K562 (cell line): Measurements from ENCODE around the gene HELZ2. TPM values are rescaled to one million over a fixed set of nuclear protein-coding genes. Genes with fewer than 3 reads are reported as not detected.

ENCODE experiments used
- CREBBP ChIP-seq: IDR thresholded peaks from one replicate; pipeline ENCODE4 v1.6.1; 2012; ENCODE audit warnings: low read depth, mild to moderate bottlenecking, control low read depth, inconsistent platforms, low read length
- CREM ChIP-seq: IDR thresholded peaks from 2 replicates; pipeline ENCODE4 v1.6.1; 2014; ENCODE audit warnings: antibody characterized with exemption, low read depth
- CTBP1 ChIP-seq: fragments of 450-650 bp; IDR thresholded peaks from 2 replicates; pipeline ENCODE4 v1.6.1; 2016; ENCODE audit warnings: borderline replicate concordance
- CTCF ChIP-seq, 3 experiments: IDR thresholded peaks in 2 of 3; conservative IDR thresholded peaks in 1 of 3; 2 replicates each; pipeline ENCODE4 v1.5.1; 2011 to 2012; ENCODE audit warnings: low read length in 3 of 3, mild to moderate bottlenecking in 3 of 3, control low read depth in 2 of 3, improper control_type of control experiment in 1 of 3, inconsistent platforms in 1 of 3, low read depth in 1 of 3, mixed read lengths in 1 of 3, moderate library complexity in 1 of 3; ENCODE audit not compliant: insufficient read depth in 2 of 3
- IRF1 ChIP-seq: sonication (generic); formaldehyde crosslinking; IDR thresholded peaks from 2 replicates; pipeline ENCODE4 v1.8.0; 2022; ENCODE audit warnings: missing genetic modification reagents, mild to moderate bottlenecking, borderline replicate concordance
- JUND ChIP-seq, 2 experiments: IDR thresholded peaks; 2 replicates in 1 of 2; 3 replicates in 1 of 2; pipeline ENCODE4 v1.6.1; 2011; ENCODE audit warnings: borderline replicate concordance in 2 of 2, low read depth in 2 of 2, low read length in 2 of 2, improper control_type of control experiment in 1 of 2, missing biosample characterization in 1 of 2, missing genetic modification characterization in 1 of 2, missing genetic modification reagents in 1 of 2
- MIER1 ChIP-seq: fragments of 450-650 bp; IDR thresholded peaks from 2 replicates; pipeline ENCODE4 v1.6.1; 2016; ENCODE audit warnings: antibody characterized with exemption, mild to moderate bottlenecking, low read depth
- NCOA2 ChIP-seq, 2 experiments: fragments of 450-650 bp; IDR thresholded peaks; 2 replicates each; pipeline ENCODE4 v1.6.1; 2018; ENCODE audit warnings: mild to moderate bottlenecking in 2 of 2, moderate library complexity in 1 of 2; ENCODE audit not compliant: partially characterized antibody in 2 of 2
- RAD21 ChIP-seq, 2 experiments: fragments of 250-450 bp in 1 of 2; fragments of 450-650 bp in 1 of 2; sonication (Bioruptor Pico) in 1 of 2; formaldehyde crosslinking in 1 of 2; IDR thresholded peaks in 1 of 2; conservative IDR thresholded peaks in 1 of 2; 2 replicates each; pipeline versions ENCODE4 v1.4.0 to v1.8.0; 2020 to 2022; ENCODE audit warnings: mild to moderate bottlenecking in 2 of 2, moderate library complexity in 1 of 2
- SMC3 ChIP-seq: conservative IDR thresholded peaks from 2 replicates; pipeline ENCODE4 v1.6.1; 2011; ENCODE audit warnings: low read depth, low read length, improper control_type of control experiment; ENCODE audit not compliant: insufficient read depth
- SRSF3 ChIP-seq: fragments of 200-400 bp; formaldehyde crosslinking; IDR thresholded peaks from 2 replicates; pipeline ENCODE4 v1.6.1; 2016; ENCODE audit warnings: mild to moderate bottlenecking, low read length, moderate library complexity; ENCODE audit not compliant: insufficient read depth
- STAG1 ChIP-seq: sonication (generic); formaldehyde crosslinking; IDR thresholded peaks from 2 replicates; pipeline ENCODE4 v1.5.0; 2020; ENCODE audit warnings: missing genetic modification reagents, borderline replicate concordance
- TFAP4 ChIP-seq: sonication (generic); formaldehyde crosslinking; IDR thresholded peaks from 2 replicates; pipeline ENCODE4 v1.8.0; 2022; ENCODE audit warnings: missing genetic modification reagents, mild to moderate bottlenecking, moderate library complexity, borderline replicate concordance
- ZBTB43 ChIP-seq: sonication (generic); formaldehyde crosslinking; IDR thresholded peaks from 2 replicates; pipeline ENCODE4 v1.8.0; 2023; ENCODE audit warnings: mild to moderate bottlenecking, missing genetic modification reagents
- ZBTB7A ChIP-seq: IDR thresholded peaks from 2 replicates; pipeline ENCODE4 v1.6.1; 2011; ENCODE audit warnings: low read depth, mild to moderate bottlenecking, low read length, moderate library complexity, borderline replicate concordance; ENCODE audit not compliant: control insufficient read depth
- ZEB2 ChIP-seq: fragments of 450-650 bp; IDR thresholded peaks from 2 replicates; pipeline ENCODE4 v1.6.1; 2016
- polyA plus RNA-seq, 8 experiments: library from polyadenylated mRNA; depleted of rRNA in 4 of 8; stranded (reverse) in 5 of 8; unstranded in 3 of 8; fragments of >200 nt; fragmentation: Nextera tagmentation in 2 of 8; fragmentation: Illumina TruSeq in 1 of 8; extraction: Ambion mirVana in 2 of 8; extraction: Trizol in 1 of 8; gene quantifications; 2 replicates each; pipeline versions ENCODE4 v1.2.1 to v1.2.3, GENCODE V29; 2011 to 2014; ENCODE audit warnings: inconsistent platforms in 1 of 8, missing spikeins in 1 of 8
- total RNA-seq, 7 experiments: library from RNA; depleted of rRNA in 6 of 7; stranded (reverse); fragments of >200 nt in 6 of 7; fragmentation: Illumina TruSeq in 2 of 7; extraction: Trizol in 2 of 7; gene quantifications; 2 replicates each; pipeline versions ENCODE4 v1.2.1 to v1.2.3, GENCODE V29; 2011 to 2021; ENCODE audit warnings: low replicate concordance in 1 of 7

HELZ2 gene
- total and polyA plus RNA-seq, 9 of the 15 experiments (the other 6 are each of a cell fraction or from before 2014, with no cell fraction given): 0.03 to 7.8 (median 2.9) TPM; not detected in 1

GRCh38 chr20:63580796-63581461 lies 6.9 kb upstream of the HELZ2 start (continued):
- TF ChIP-seq JUND (IDR thresholded peaks at IDR 0.05; ENCODE audit: borderline replicate concordance, low read depth, low read length) (peak; percentile 42; the same call in 1 of the 2 replicates), JUND (tag; IDR thresholded peaks at IDR 0.05; ENCODE audit: borderline replicate concordance, low read depth, low read length) (no peak; the same call in 2 of the 3 replicates), SRSF3 (no peak), MIER1 (no peak), ZBTB43 (no peak), IRF1 (no peak), CTBP1 (peak; percentile 58; the same call in 1 of the 2 replicates), ZEB2 (peak; percentile 73; the same call in 1 of the 2 replicates), STAG1 (CRISPR knock-in tag) (peak; percentile 60; the same call in 1 of the 2 replicates), CREBBP (no peak), ZBTB7A (no peak; the same call in 1 of the 2 replicates), NCOA2 (IDR thresholded peaks at IDR 0.05; ENCODE audit: partially characterized antibody in 2 of 2) (no peak), SMC3 (0 out of 2 replicates have a peak, but pooled peaks have one; percentile 43), TFAP4 (CRISPR knock-in tag) (0 out of 2 replicates have a peak, but pooled peaks have one; percentile 15), RAD21 (CRISPR knock-in tag; conservative IDR thresholded peaks at IDR 0.05 in 1 of 2, IDR thresholded peaks at IDR 0.05 in 1 of 2) (peak in 1 of 2 experiments; percentile 69; a peak in 3 of 4 replicates), CTCF (IDR thresholded peaks at IDR 0.05 in 2 of 3, conservative IDR thresholded peaks at IDR 0.05 in 1 of 3; ENCODE audit: insufficient read depth in 2 of 3, low read depth in 1 of 3, low read length in 3 of 3) (peak; percentile 62 to 72 (median 65)), CREM (peak; percentile 64)
